Caco-2 (cell line): ENCODE data around the gene TACC3. TPM values are rescaled to one million over a fixed set of nuclear protein-coding genes. Genes with fewer than 3 reads are reported as not detected.

Source experiments
- BruUV-seq: library from RNA; stranded (reverse); fragments of 400-500 nt; replicated peaks from 2 replicates; lab custom pipeline; 2021; lab: Mats Ljungman, UMichigan
- CTCF ChIA-PET: fragments of 300-600 bp; sonication (Branson Sonifier 250); formaldehyde crosslinking; loops from one replicate; lab custom pipeline; 2022; ENCODE audit warnings: antibody characterized with exemption; lab: Charles Lee
- POLR2A ChIA-PET: fragments of 300-600 bp; sonication (Branson Sonifier 250); formaldehyde crosslinking; loops from one replicate; lab custom pipeline; 2022; ENCODE audit warnings: antibody characterized with exemption; lab: Charles Lee
- DNase-seq, 2 experiments: peaks; one replicate each; pipeline versions ENCODE4 v3.0.0 to v3.0.0-alpha.2; 2020 to 2022
- H3K27me3 ChIP-seq: replicated peaks from 2 replicates; pipeline ENCODE4 v1.6.0; 2011; ENCODE audit warnings: low read length; ENCODE audit not compliant: control insufficient read depth, insufficient read depth
- H3K36me3 ChIP-seq: 2 replicates; pipeline ENCODE4 v1.5.1; 2011; ENCODE audit warnings: low read length; ENCODE audit not compliant: control insufficient read depth, insufficient read depth
- H3K4me1 ChIP-seq: fragments of 250-450 bp; sonication (Bioruptor Pico); 2 replicates; pipeline ENCODE4 v1.5.1; 2020; ENCODE audit warnings: mild to moderate bottlenecking
- H3K4me3 ChIP-seq: 2 replicates; pipeline ENCODE4 v1.5.1; 2011; ENCODE audit warnings: low read depth, mild to moderate bottlenecking, control low read depth, low read length
- H3K9me3 ChIP-seq: fragments of 250-450 bp; sonication (Bioruptor Pico); 2 replicates; pipeline ENCODE4 v1.5.1; 2020; ENCODE audit warnings: mild to moderate bottlenecking, moderate library complexity
- H3K27ac Mint-ChIP-seq: one replicate; pipeline ENCODE4 v1.8.0; 2022; ENCODE audit warnings: mixed read lengths; ENCODE audit not compliant: unreplicated experiment
- H3K27me3 Mint-ChIP-seq: one replicate; pipeline ENCODE4 v1.8.0; 2022; ENCODE audit warnings: mixed read lengths; ENCODE audit not compliant: insufficient read depth, unreplicated experiment
- H3K36me3 Mint-ChIP-seq: one replicate; pipeline ENCODE4 v1.8.0; 2022; ENCODE audit warnings: mild to moderate bottlenecking, mixed read lengths; ENCODE audit not compliant: insufficient read depth, unreplicated experiment
- H3K4me1 Mint-ChIP-seq: one replicate; pipeline ENCODE4 v1.8.0; 2022; ENCODE audit warnings: low read depth, mixed read lengths; ENCODE audit not compliant: unreplicated experiment
- H3K4me3 Mint-ChIP-seq: one replicate; pipeline ENCODE4 v1.8.0; 2022; ENCODE audit warnings: mild to moderate bottlenecking, moderate library complexity, mixed read lengths; ENCODE audit not compliant: unreplicated experiment
- H3K9me3 Mint-ChIP-seq: one replicate; pipeline ENCODE4 v1.8.0; 2022; ENCODE audit warnings: mixed read lengths; ENCODE audit not compliant: unreplicated experiment
- CTCF ChIP-seq, 2 experiments: fragments of 200-600 bp in 1 of 2; IDR thresholded peaks; 1 replicate in 1 of 2; 2 replicates in 1 of 2; pipeline versions ENCODE4 v1.5.1 to v1.8.0; 2011 to 2022; ENCODE audit warnings: antibody characterized with exemption in 1 of 2, control low read depth in 1 of 2, inconsistent platforms in 1 of 2, low read depth in 1 of 2, low read length in 1 of 2, mild to moderate bottlenecking in 1 of 2, moderate library complexity in 1 of 2; ENCODE audit not compliant: insufficient read depth in 1 of 2, severe bottlenecking in 1 of 2, unreplicated experiment in 1 of 2
- intact Hi-C: fragments of 100-400 bp; cut with micrococcal nuclease; formaldehyde crosslinking; loops from one replicate; pipeline ENCODE4 v1.10.0; 2022; ENCODE audit not compliant: unreplicated experiment
- total RNA-seq: library from RNA; stranded (reverse); gene quantifications from 2 replicates; pipeline ENCODE4 v1.2.3, GENCODE V29; 2022

The TACC3 gene
- total RNA-seq, 1 experiment from 2014 or later, result 106 TPM

- peak overlapping the region; percentile 68 for H3K4me3 ChIP-seq
- no peaks in the 10 kb centered on the region for H3K9me3 ChIP-seq
- no peak for DNase-seq
- H3K9me3 Mint-ChIP-seq, result no peaks in the 10 kb centered on the region
- POLR2A ChIA-PET, result interaction anchor here (2.0 kb wide), 1 partner anchor 10 kb away, joined by 42 read pairs; the partner anchor contains the start of genes TACC3 and TMEM129
- TF ChIP-seq CTCF (IDR thresholded peaks at IDR 0.05; ENCODE audit: insufficient read depth in 1 of 2, low read depth in 1 of 2, low read length in 1 of 2, severe bottlenecking in 1 of 2, unreplicated experiment in 1 of 2), result no peak
- H3K27ac Mint-ChIP-seq, result peak overlapping the region; percentile 94
- H3K27me3 ChIP-seq, result no peaks in the 10 kb centered on the region
- H3K4me1 Mint-ChIP-seq, result peaks cover 29% of the 10 kb centered on the region
- CTCF ChIA-PET, result interaction anchor here (1.8 kb wide), 1 partner anchor 18 kb away, joined by 13 read pairs; no protein-coding TSS in a partner anchor
- H3K36me3 ChIP-seq, result peaks cover 3% of the 10 kb centered on the region
- H3K4me1 ChIP-seq, result peaks cover 29% of the 10 kb centered on the region
- H3K4me3 Mint-ChIP-seq, result peak overlapping the region; percentile 99
- no peaks in the 10 kb centered on the region for H3K27me3 Mint-ChIP-seq
- BruUV-seq, result no TSS peak
- intact Hi-C loops, result loop anchor here (5.0 kb wide), 1 partner anchor 551 kb away; the partner anchor contains the start of gene MXD4
- peaks cover 77% of the 10 kb centered on the region for H3K36me3 Mint-ChIP-seq
These were observed 10.2 kb upstream of the TACC3 start for GRCh38 chr4:1711055-1711570.

- peak overlapping the region; percentile 99 for H3K4me3 Mint-ChIP-seq
- Histone ChIP-seq H3K36me3 (no peaks in the 10 kb centered on the region; the same call in 1 of the 2 replicates), H3K4me3 (peak overlapping the region; percentile 68), H3K27me3 (no peaks in the 10 kb centered on the region), H3K4me1 (peaks cover 29% of the 10 kb centered on the region), H3K9me3 (no peaks in the 10 kb centered on the region)
- no peak for TF ChIP-seq CTCF (IDR thresholded peaks at IDR 0.05; ENCODE audit: insufficient read depth in 1 of 2, low read depth in 1 of 2, low read length in 1 of 2, severe bottlenecking in 1 of 2, unreplicated experiment in 1 of 2)
- intact Hi-C loops, result loop anchor here (2.0 to 5.0 kb wide), 2 partner anchors 15 to 551 kb away; partner anchors contain the start of gene MXD4
- no peaks in the 10 kb centered on the region for H3K9me3 Mint-ChIP-seq
- DNase-seq, result peak in 1 of 2 experiments; percentile 46
- H3K27ac Mint-ChIP-seq, result peak overlapping the region; percentile 94
- CTCF ChIA-PET, result interaction anchor here (1.0 to 1.8 kb wide), 3 partner anchors 10 to 19 kb away, joined by 5 to 13 read pairs (median 7); partner anchors contain the start of genes TACC3 and TMEM129
- peaks cover 29% of the 10 kb centered on the region for H3K4me1 Mint-ChIP-seq
- no peaks in the 10 kb centered on the region for H3K27me3 Mint-ChIP-seq
- peaks cover 77% of the 10 kb centered on the region for H3K36me3 Mint-ChIP-seq
- POLR2A ChIA-PET, result interaction anchor here (0.9 to 2.0 kb wide), 5 partner anchors 9 to 366 kb away, joined by 3 to 42 read pairs (median 6); partner anchors contain the start of genes NSD2, TACC3, TMEM129 and UVSSA
- no TSS peak for BruUV-seq
These were observed 9.6 kb upstream of the TACC3 start for GRCh38 chr4:1711571-1712215.
